ENCODE results near the gene DDA1.

The DDA1 gene

GRCh38 chr19:17327068-17327653 is 17.8 kb downstream of the DDA1 start:
- Histone ChIP-seq H4K8ac (ENCODE audit: low read depth, low read length) (no peak overlapping the region), H4K5ac (ENCODE audit: low read length) (no peak overlapping the region), H3K27ac (ENCODE audit: low read depth, low read length) (peak overlapping the region; percentile 49), H3K56ac (ENCODE audit: low read length) (peak overlapping the region; percentile 66), H2BK15ac (replicated peaks; ENCODE audit: low read depth) (no peak overlapping the region), H3K27me3 (ENCODE audit: insufficient read depth, low read length, poor library complexity) (no peaks in the 10 kb centered on the region), H3K79me2 (ENCODE audit: control insufficient read depth, insufficient read depth, low read length) (no peaks in the 10 kb centered on the region), H2AK5ac (ENCODE audit: low read length) (no peak overlapping the region), H3K4ac (ENCODE audit: low read depth, low read length) (no peak overlapping the region), H3K23ac (ENCODE audit: low read length) (no peak overlapping the region), H3K4me1 (ENCODE audit: control insufficient read depth, low read depth, low read length) (no peaks in the 10 kb centered on the region), H3K4me2 (ENCODE audit: low read length) (peak overlapping the region; percentile 64), H3K4me3 (ENCODE audit: low read length) (no peak overlapping the region), H2BK120ac (ENCODE audit: low read depth, low read length) (no peak overlapping the region), H3K18ac (ENCODE audit: low read length) (no peak overlapping the region), H3K79me1 (ENCODE audit: low read length) (no peaks in the 10 kb centered on the region), H3K36me3 (ENCODE audit: control insufficient read depth, insufficient read depth, low read length) (no peaks in the 10 kb centered on the region), H2BK5ac (ENCODE audit: low read length) (no peak overlapping the region), H3K9ac (ENCODE audit: low read length) (peak overlapping the region; percentile 53)
- no peak for DNase-seq
- no CpG with 5 or more reads among the region's 27 CpGs for WGBS (ENCODE audit: extremely low coverage, insufficient coverage, low lambda C conversion rate)

GRCh38 chr19:17327654-17328516 is 18.5 kb downstream of the DDA1 start:
- Histone ChIP-seq H2BK5ac (ENCODE audit: low read length) (no peak overlapping the region), H3K27me3 (ENCODE audit: insufficient read depth, low read length, poor library complexity) (no peaks in the 10 kb centered on the region), H2BK120ac (ENCODE audit: low read depth, low read length) (peak overlapping the region; percentile 5), H3K9ac (ENCODE audit: low read length) (peak overlapping the region; percentile 76), H3K18ac (ENCODE audit: low read length) (peak overlapping the region; percentile 89), H3K79me1 (ENCODE audit: low read length) (no peaks in the 10 kb centered on the region), H3K79me2 (ENCODE audit: control insufficient read depth, insufficient read depth, low read length) (no peaks in the 10 kb centered on the region), H4K5ac (ENCODE audit: low read length) (no peak overlapping the region), H3K4ac (ENCODE audit: low read depth, low read length) (peak overlapping the region; percentile 41), H2AK5ac (ENCODE audit: low read length) (no peak overlapping the region), H3K27ac (ENCODE audit: low read depth, low read length) (peak overlapping the region; percentile 86), H3K23ac (ENCODE audit: low read length) (peak overlapping the region; percentile 45), H4K8ac (ENCODE audit: low read depth, low read length) (no peak overlapping the region), H3K36me3 (ENCODE audit: control insufficient read depth, insufficient read depth, low read length) (no peaks in the 10 kb centered on the region), H2BK15ac (replicated peaks; ENCODE audit: low read depth) (no peak overlapping the region), H3K4me1 (ENCODE audit: control insufficient read depth, low read depth, low read length) (no peaks in the 10 kb centered on the region), H3K56ac (ENCODE audit: low read length) (peak overlapping the region; percentile 82), H3K4me2 (ENCODE audit: low read length) (peak overlapping the region; percentile 70), H3K4me3 (ENCODE audit: low read length) (peak overlapping the region; percentile 55)
- DNase-seq = peak; percentile 98
- no CpG with 5 or more reads among the region's 64 CpGs for WGBS (ENCODE audit: extremely low coverage, insufficient coverage, low lambda C conversion rate)

GRCh38 chr19:17328517-17329365 is 19.4 kb downstream of the DDA1 start:
- H3K4ac ChIP-seq (ENCODE audit: low read depth, low read length) = peak overlapping the region; percentile 41
- H3K27ac ChIP-seq (ENCODE audit: low read depth, low read length) = peak overlapping the region; percentile 86
- peak overlapping the region; percentile 55 for H3K4me3 ChIP-seq (ENCODE audit: low read length)

GRCh38 chr19:17329366-17330261 is 20.3 kb downstream of the DDA1 start:
- Histone ChIP-seq H4K8ac (ENCODE audit: low read depth, low read length) (no peak overlapping the region), H3K79me2 (ENCODE audit: control insufficient read depth, insufficient read depth, low read length) (no peaks in the 10 kb centered on the region), H3K4ac (ENCODE audit: low read depth, low read length) (no peak overlapping the region), H3K79me1 (ENCODE audit: low read length) (no peaks in the 10 kb centered on the region), H3K4me1 (ENCODE audit: control insufficient read depth, low read depth, low read length) (no peaks in the 10 kb centered on the region), H3K36me3 (ENCODE audit: control insufficient read depth, insufficient read depth, low read length) (no peaks in the 10 kb centered on the region), H3K18ac (ENCODE audit: low read length) (no peak overlapping the region), H4K5ac (ENCODE audit: low read length) (no peak overlapping the region), H3K4me2 (ENCODE audit: low read length) (no peak overlapping the region), H3K27me3 (ENCODE audit: insufficient read depth, low read length, poor library complexity) (no peaks in the 10 kb centered on the region), H2AK5ac (ENCODE audit: low read length) (no peak overlapping the region), H3K4me3 (ENCODE audit: low read length) (no peak overlapping the region), H2BK5ac (ENCODE audit: low read length) (no peak overlapping the region), H3K9ac (ENCODE audit: low read length) (no peak overlapping the region), H3K27ac (ENCODE audit: low read depth, low read length) (no peak overlapping the region), H3K56ac (ENCODE audit: low read length) (peak overlapping the region; percentile 60), H2BK120ac (ENCODE audit: low read depth, low read length) (no peak overlapping the region), H2BK15ac (replicated peaks; ENCODE audit: low read depth) (no peak overlapping the region), H3K23ac (ENCODE audit: low read length) (peak overlapping the region; percentile 66)
- DNase-seq = no peak
- WGBS (ENCODE audit: extremely low coverage, insufficient coverage, low lambda C conversion rate) = no CpG with 5 or more reads among the region's 51 CpGs

More at GRCh38 chr19:17328517-17329365, 19.4 kb downstream of the DDA1 start:
- no peak overlapping the region for H4K5ac ChIP-seq (ENCODE audit: low read length)
- peak overlapping the region; percentile 89 for H3K18ac ChIP-seq (ENCODE audit: low read length)
- peak overlapping the region; percentile 70 for H3K4me2 ChIP-seq (ENCODE audit: low read length)
- no peaks in the 10 kb centered on the region for H3K79me2 ChIP-seq (ENCODE audit: control insufficient read depth, insufficient read depth, low read length)
- H2BK120ac ChIP-seq (ENCODE audit: low read depth, low read length) = peak overlapping the region; percentile 5
- no peaks in the 10 kb centered on the region for H3K36me3 ChIP-seq (ENCODE audit: control insufficient read depth, insufficient read depth, low read length)
- peak overlapping the region; percentile 76 for H3K9ac ChIP-seq (ENCODE audit: low read length)
- no peak overlapping the region for H4K8ac ChIP-seq (ENCODE audit: low read depth, low read length)
- DNase-seq = no peak
- peak overlapping the region; percentile 82 for H3K56ac ChIP-seq (ENCODE audit: low read length)
- H3K27me3 ChIP-seq (ENCODE audit: insufficient read depth, low read length, poor library complexity) = no peaks in the 10 kb centered on the region
- H3K79me1 ChIP-seq (ENCODE audit: low read length) = no peaks in the 10 kb centered on the region
- H3K4me1 ChIP-seq (ENCODE audit: control insufficient read depth, low read depth, low read length) = no peaks in the 10 kb centered on the region
- H2BK15ac ChIP-seq (replicated peaks; ENCODE audit: low read depth) = no peak overlapping the region
- peak overlapping the region; percentile 66 for H3K23ac ChIP-seq (ENCODE audit: low read length)
- no CpG with 5 or more reads among the region's 94 CpGs for WGBS (ENCODE audit: extremely low coverage, insufficient coverage, low lambda C conversion rate)
- no peak overlapping the region for H2BK5ac ChIP-seq (ENCODE audit: low read length)
- no peak overlapping the region for H2AK5ac ChIP-seq (ENCODE audit: low read length)
